ENCODE data around the gene TWSG1.
"Not testable (repeated sequence)": the region's sequence is repeated elsewhere in the genome, so short reads cannot be mapped to it uniquely, and the experiment has no call there.

Gene TWSG1

DNA sequence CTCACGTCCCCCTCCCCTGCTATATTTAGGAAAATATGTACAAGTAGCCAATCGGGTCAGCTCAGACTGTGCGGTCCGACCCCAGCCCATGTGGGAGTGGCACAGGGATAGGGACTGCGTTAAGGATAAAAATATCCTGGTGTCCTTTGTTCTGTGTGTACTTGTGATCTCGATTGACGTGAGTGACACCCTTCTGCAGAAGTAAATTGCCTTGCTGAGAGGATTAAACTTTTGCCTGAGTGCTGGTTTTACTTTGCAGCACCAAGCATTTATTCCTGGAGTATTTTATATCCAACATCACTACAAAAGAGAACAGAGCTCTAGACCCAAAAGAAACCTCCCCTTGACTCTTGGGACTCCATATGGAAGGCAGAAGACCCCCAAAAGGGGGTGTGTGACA is 112.8 kb downstream of the TWSG1 start:
- no peak overlapping the region for H3K27ac ChIP-seq
- no peak for TF ChIP-seq CTCF (IDR thresholded peaks at IDR 0.05; ENCODE audit: low read depth, low read length)
- H3K36me3 ChIP-seq: no peaks in the 10 kb centered on the region
- H3K27me3 ChIP-seq (ENCODE audit: insufficient read depth, low read depth, severe bottlenecking): no peaks in the 10 kb centered on the region
- no peak overlapping the region for H3K4me3 ChIP-seq (ENCODE audit: low read depth, low read length)
- peaks cover 9% of the 10 kb centered on the region for H3K9me3 ChIP-seq (ENCODE audit: severe bottlenecking)
- DNase-seq: no peak

GRCh38 chr18:9449600-9450414 is 115.2 kb downstream of the TWSG1 start:
- peaks cover 9% of the 10 kb centered on the region for H3K9me3 ChIP-seq (ENCODE audit: severe bottlenecking)
- no peak overlapping the region for H3K27ac ChIP-seq
- no peak overlapping the region for H3K4me3 ChIP-seq (ENCODE audit: low read depth, low read length)
- TF ChIP-seq CTCF (IDR thresholded peaks at IDR 0.05; ENCODE audit: low read depth, low read length): no peak
- DNase-seq: peak; percentile 11
- H3K36me3 ChIP-seq: no peaks in the 10 kb centered on the region
- H3K27me3 ChIP-seq (ENCODE audit: insufficient read depth, low read depth, severe bottlenecking): no peaks in the 10 kb centered on the region

GRCh38 chr18:9450920-9451319 is 116.3 kb downstream of the TWSG1 start:
- H3K27me3 ChIP-seq (ENCODE audit: insufficient read depth, low read depth, severe bottlenecking); DNase-seq; H3K27ac ChIP-seq; H3K9me3 ChIP-seq (ENCODE audit: severe bottlenecking); H3K36me3 ChIP-seq; H3K4me3 ChIP-seq (ENCODE audit: low read depth, low read length): not testable (repeated sequence)
